ENCODE measurements around the gene ABCB8. TPM values are rescaled to one million over a fixed set of nuclear protein-coding genes. Genes with fewer than 3 reads are reported as not detected.

The ABCB8 gene
- total and polyA plus RNA-seq, 9 of the 15 experiments (the other 6 are each of a cell fraction or from before 2014, with no cell fraction given), result 7.6 to 106 (median 36.3) TPM

- TF ChIP-seq NCOA4 (IDR thresholded peaks at IDR 0.05; ENCODE audit: partially characterized antibody), result no peak
- TF ChIP-seq LEF1 (IDR thresholded peaks at IDR 0.05), result 0 out of 2 replicates have a peak, but pooled peaks have one; percentile 5
- TF ChIP-seq ELK1 (CRISPR knock-in tag; IDR thresholded peaks at IDR 0.05), result no peak
- no peak for TF ChIP-seq LCOR (CRISPR knock-in tag; IDR thresholded peaks at IDR 0.05)
- TF ChIP-seq ZNF212 (CRISPR knock-in tag; IDR thresholded peaks at IDR 0.05), result 0 out of 2 replicates have a peak, but pooled peaks have one; percentile 7
- 0 out of 4 replicates have a peak, but pooled peaks of 1 of the 2 experiments have one; percentile 3 for TF ChIP-seq ETV6 (IDR thresholded peaks at IDR 0.05; ENCODE audit: borderline replicate concordance in 1 of 2, low read depth in 2 of 2, low read length in 1 of 2)
- no peak for TF ChIP-seq ETV6 (CRISPR knock-in tag; IDR thresholded peaks at IDR 0.05; ENCODE audit: borderline replicate concordance)
- no peak; a peak in 1 of 4 replicates for TF ChIP-seq NONO (IDR thresholded peaks at IDR 0.05; ENCODE audit: low read depth in 2 of 2, low read length in 1 of 2)
- TF ChIP-seq ZBTB43 (CRISPR knock-in tag; IDR thresholded peaks at IDR 0.05), result no peak
- TF ChIP-seq YBX1 (IDR thresholded peaks at IDR 0.05), result no peak
- peak; percentile 29 for TF ChIP-seq SMAD4 (CRISPR knock-in tag; conservative IDR thresholded peaks at IDR 0.05)
- no peak for TF ChIP-seq TCF7L2 (IDR thresholded peaks at IDR 0.05; ENCODE audit: low read depth, low read length)
- TF ChIP-seq NCOA1 (IDR thresholded peaks at IDR 0.05; ENCODE audit: low read depth), result 0 out of 2 replicates have a peak, but pooled peaks have one; percentile 22
- TF ChIP-seq ZFP91 (CRISPR knock-in tag; IDR thresholded peaks at IDR 0.05), result no peak
- no peak for TF ChIP-seq JUN (IDR thresholded peaks at IDR 0.05; ENCODE audit: borderline replicate concordance, low read depth, low read length)
- 0 out of 2 replicates have a peak, but pooled peaks have one; percentile 11 for TF ChIP-seq JUN (CRISPR knock-in tag; IDR thresholded peaks at IDR 0.05; ENCODE audit: borderline replicate concordance)
- TF ChIP-seq TCF15 (CRISPR knock-in tag; IDR thresholded peaks at IDR 0.05), result no peak
- TF ChIP-seq ZNF133 (CRISPR knock-in tag; IDR thresholded peaks at IDR 0.05), result no peak
- 0 out of 2 replicates have a peak, but pooled peaks have one; percentile 11 for TF ChIP-seq FOXP1 (CRISPR knock-in tag; IDR thresholded peaks at IDR 0.05)
- peak; percentile 22; the same call in 1 of the 2 replicates for TF ChIP-seq KAT7 (CRISPR knock-in tag; IDR thresholded peaks at IDR 0.05; ENCODE audit: borderline replicate concordance)
- peak; percentile 27; the same call in 1 of the 2 replicates for TF ChIP-seq IRF9 (tag; IDR thresholded peaks at IDR 0.05)
- TF ChIP-seq ZNF165 (CRISPR knock-in tag; IDR thresholded peaks at IDR 0.05; ENCODE audit: borderline replicate concordance), result no peak; the same call in 1 of the 2 replicates
Measured at GRCh38 chr7:151028948-151029501, 775 bp downstream of the ABCB8 start (continued).

All from K562 (cell line).